NCI-H748 treated with DMSO at 0.1 percent for 48 hours (cell line): ENCODE results near the gene ENKD1.

ENCODE experiments used
- DNase-seq: peaks from one replicate; lab custom pipeline; 2025; lab: John Stamatoyannopoulos, UW

Gene ENKD1

DNA sequence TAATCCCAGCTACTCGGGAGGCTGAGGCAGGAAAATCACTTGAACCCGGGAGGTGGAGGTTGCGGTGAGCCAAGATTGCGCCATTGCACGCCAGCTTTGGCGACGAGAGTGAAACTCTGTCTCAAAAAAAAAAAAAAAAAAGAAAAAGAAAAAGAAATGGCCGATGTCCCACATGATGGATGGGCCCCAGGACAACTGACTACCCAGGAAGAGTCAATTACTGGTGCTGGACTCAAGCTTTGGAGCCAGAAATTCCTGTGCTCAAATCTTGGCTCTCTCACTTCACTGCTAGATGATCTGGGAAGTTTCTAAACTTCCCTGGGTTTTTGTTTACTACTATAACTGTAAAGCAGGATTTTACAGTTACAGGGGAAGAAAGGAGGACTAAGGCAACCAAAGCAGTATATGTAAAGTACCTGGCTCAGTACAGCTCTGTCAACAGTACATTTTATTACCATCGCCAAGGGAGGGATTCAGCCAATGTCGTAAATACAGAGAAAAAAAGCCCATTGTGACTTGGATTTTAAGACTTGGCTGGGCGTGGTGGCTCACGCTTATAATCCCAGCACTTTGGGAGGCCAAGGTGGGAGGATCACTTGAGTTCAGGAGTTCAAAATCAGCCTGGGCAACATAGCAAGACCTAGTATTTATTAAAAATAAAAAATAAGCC lies 11.9 kb upstream of the ENKD1 start:
- no peak for DNase-seq

DNA sequence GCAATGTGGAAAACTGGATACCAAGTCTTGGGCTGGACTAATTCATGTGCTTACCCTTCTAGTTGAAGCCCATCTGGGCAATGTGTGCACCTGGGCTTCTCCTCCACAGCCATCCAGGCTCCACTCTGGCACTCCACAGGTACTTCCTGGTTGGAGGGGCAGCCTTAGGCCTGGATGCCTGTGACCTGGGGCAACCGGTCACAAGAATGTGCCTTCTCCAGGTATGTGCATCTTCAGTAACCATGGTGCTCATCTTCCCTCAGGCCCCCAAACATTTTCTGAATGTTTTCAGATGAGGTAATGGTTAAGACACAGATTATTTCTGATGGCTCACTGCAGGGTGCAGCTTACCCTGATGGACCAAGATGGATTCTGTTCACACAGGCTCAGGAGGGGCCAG lies 11.2 kb upstream of the ENKD1 start:
- DNase-seq, result no peak

DNA sequence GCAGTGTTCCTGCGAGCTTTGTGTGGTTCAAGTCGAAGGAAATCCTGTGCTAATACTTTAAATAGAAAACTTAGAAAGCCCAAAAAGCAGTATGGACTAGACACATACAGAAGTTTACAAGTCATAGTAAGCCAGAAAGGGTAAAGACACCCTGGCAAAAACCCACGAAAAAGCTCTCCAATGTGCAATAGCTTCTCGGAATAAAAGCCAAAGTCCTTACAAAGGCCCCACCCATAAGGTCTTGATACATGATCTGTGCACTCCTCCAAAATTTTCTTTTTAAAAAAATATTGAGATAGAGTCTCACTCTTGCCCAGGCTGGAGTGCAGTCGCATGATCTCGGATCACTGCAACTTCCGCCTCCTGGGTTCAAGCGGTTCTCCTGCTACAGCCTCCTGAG lies 10.4 kb upstream of the ENKD1 start:
- no peak for DNase-seq

DNA sequence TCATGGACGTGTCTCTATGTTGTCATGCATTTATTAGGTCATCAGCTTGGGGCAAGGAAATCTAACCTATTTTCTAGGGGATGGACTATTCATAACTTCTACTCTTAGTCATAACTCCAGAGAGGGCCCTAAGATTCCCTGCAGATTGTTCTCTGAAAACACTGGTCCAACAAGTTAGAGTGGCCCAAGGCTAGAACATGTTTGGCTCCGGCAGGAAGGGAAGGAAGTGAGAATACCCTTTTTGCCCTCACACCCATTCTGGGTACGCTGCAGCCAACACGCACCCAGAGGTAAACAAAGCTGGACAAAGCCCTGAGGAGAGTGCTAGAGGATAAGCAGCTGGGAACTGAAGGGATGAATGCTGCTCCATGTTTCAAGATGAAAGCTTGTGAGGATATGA lies 10.0 kb upstream of the ENKD1 start:
- no peak for DNase-seq

DNA sequence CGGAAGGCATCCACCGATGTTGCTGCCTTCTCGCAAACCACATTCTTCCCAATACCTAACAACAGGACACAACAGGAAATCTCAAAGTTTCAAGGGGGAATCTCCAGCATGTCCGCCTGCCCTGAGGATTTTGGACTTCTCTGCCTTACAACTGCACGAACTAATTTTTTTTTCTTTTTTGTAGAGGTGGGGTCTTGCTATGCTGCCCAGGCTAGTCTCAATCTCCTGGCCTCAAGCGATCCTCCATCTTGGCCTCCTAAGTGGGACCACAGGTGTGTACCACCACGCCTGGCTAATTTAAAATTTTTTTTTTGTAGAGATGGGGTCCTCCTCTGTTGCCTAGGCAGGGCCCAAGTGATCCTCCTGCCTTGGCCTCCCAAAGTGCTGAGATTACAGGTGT lies 9.4 kb upstream of the ENKD1 start:
- no peak for DNase-seq

DNA sequence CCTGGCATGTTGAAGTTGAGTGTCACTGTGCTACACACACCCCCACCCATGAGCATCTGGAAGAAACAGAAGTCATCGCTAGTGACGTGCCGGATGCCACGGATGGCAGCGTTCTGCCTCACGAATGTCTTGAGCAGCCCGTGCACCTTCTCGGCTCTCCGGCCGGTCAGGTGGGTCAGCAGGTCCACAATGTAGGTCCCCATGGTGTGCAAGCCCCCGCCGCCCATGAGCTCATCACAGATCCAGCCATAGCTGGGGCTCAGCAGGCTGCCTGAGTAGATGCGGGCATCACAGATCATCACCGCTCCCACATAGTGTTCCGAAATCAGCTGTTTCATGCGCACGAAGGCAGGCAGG lies 9.0 kb upstream of the ENKD1 start:
- DNase-seq, result no peak

DNA sequence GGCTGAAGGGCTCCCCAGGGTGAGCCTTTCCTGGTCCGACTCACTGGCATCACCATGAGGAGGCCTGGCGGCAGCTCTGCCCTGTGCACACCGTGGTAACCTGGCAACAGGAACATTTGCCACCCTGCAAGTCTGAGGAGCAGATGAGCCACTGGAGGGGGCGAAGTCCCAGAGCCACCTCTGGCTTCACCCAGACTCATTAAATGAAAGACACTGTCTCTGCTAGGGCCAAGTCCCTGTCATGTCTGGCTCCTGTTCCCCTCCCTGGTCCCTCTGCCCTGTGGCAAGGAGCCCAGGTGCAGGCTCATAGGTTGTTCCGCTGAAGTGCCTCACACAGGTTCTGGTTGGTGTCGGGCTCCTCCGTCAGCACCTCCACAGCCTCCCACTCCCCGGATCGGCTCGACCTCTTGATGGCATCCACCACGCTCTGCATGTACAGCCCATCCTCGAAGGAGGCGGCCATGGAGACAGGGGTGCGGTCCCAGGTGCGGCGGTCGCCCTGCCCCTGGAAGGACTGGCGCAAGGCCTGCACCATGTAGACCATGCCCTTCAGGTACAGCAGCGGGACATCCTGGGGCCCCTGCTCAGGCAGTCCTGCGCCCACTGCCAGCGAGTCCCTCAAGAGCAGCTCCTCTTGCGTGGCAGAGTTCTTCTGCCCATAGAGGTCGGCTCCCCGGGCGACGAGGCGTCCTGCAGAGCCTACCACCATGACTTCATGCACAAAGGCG lies 8.5 kb upstream of the ENKD1 start:
- no peak for DNase-seq

DNA sequence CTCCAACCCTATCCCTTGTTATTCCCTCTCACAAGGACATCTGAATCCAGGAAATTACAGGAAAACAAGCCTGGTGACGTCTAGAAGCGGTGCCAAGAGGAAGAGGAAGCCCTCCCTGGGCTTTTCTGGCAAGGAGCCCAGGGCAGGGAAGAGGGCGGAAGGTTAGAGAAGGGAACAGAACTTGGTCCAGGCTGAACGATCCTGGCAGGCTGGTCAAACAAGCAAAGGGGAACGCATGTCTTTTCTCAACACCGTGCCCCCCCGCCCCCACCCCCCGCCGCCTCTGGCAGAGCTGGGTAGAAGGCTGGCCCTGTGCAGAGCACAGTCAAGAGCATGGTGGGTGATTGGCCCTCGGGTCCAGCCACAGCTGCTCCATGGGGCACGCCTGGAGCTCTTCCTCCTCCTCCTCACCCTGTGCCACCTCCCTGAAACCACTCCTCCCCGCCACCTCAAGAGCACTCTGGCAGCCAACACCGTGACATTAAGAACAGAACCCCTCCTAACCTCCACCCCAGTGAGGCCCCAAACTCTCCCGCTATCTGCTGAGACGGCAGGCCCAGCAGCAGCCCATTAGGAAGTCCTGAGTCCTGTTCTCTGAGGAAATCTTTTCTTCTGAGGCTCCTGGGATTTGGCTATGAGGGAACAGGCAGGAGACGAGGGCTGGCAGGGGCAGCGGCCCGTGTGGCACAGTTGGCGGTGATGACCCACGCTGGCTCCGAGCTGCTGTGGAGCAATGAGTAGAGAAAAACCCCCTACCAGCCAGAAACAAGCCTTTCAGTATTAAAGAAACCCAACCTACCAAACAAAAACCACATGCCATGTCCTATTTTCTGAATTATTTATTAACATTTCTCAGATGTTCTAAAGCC lies 7.4 kb upstream of the ENKD1 start:
- DNase-seq, result no peak

DNA sequence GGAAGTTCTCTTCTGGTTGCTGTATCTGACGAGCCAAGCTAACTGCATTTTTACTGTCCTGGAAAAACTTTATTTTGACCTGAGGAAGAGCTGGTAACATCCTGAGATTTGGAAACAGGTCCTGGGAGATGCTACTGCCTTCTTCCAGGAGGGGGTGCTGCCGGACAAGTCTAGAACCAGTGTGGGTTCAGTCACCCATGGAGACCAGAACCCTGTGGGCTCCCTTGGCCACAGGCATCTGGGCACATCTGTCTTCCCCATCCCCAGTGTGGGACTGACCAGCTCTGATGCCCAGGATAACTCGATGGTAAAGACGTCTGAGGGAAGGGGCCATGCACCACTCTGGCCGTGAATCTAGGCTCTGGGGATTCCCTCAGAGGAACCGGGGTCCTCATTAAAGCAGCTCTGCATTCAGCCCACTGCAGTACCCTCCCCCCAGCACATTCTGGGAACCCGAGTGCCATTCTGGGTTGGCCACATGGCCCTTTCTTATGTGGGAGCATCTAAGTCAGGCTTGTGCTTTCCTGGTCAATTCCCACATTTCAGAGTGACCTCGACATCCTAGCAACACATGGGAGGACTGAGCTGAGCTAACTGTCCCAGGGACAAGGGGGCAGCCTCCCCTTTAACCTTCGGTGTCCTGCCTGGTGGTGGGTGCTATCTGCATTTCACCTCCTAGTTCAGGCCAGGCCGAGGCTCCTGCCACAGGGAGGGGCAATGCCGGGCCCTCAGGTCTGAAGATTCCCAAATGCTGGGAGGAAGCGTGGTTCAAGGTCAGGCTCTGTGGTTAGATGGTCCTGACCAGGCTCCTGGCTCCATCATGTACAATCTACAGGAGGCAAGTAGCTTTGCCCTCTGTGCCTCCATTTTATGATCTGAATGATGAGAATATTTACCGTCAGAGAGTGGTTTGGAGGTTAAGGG lies 6.5 kb upstream of the ENKD1 start:
- DNase-seq, result no peak

DNA sequence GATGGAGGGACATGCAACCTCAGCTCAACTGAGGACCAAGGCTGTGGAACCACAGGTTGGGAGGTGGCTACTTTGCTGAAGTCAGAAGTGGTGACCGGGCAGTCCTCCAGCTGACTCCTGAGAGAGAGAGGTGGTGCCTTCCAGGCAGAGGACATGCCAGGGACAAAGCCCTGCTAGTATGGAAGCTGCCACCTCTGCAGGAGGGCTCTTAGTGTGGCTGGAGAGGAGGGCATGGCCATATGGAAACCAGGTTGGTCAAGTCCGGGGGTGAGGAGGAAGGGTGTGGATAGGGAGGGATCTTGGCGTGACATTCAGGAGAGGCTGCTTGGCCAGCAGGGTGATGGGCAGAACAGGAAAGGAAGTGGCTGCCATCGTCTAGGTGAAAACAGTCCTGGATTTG lies 5.8 kb upstream of the ENKD1 start:
- DNase-seq, result no peak

DNA sequence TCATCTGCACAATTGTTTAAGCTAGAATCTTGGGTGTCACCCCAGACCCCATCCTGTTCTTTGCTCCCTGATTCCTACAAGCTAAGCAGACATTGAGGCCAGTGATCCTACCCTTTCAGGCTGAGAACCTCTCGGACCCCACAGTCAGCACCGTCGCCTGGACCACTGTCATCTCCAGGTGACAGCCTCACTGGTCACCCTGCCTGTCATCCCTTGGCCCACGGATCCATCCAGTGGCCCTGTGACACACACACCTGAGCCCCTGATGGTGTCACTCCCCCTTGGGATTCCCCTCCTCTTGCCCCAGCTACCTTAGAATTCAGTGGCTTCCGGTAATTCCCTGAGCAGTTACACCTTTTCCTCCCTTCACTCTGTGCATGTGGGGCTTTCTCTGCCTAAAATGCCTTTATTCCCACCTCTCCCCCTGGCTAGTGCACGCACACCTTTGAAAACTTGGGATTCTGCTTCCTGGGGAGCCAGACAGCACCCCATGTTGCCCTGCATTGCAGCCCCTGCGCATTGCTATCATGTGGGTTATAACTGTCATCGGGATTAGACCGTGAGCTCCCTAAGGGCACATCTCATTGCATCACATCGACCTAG lies 3.0 kb upstream of the ENKD1 start:
- no peak for DNase-seq

DNA sequence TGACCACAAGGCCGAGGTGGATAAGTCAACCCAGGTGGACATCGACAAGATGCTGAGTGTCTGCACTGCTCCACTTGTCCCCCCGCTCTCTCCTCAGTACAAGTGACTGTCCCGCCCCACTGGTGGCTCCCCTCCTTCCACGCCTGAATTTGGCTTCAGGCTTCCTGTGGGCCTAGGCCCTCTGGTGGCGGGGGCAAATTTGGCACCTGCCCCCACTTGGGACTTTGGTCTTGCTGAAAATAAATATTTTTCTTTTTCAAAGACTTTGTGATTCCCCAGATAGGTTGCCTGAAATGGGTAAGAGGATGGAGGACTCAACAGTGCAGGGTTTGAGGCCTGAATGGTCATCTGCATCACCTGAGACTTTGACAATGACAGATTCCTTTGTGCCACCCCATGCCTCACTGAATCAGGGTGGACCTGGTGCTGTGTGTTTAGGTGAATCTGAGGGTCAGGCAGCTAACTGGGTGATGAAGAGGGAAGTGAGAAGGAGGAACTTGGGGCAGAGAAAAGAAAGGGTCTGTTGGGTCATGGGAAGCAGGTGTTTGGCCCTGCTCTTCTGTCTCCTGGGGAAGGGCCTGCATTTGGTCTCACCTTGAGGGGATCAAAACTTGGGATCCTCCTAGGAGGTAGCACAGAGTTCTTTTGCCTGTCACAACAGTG lies 2.1 kb upstream of the ENKD1 start:
- no peak for DNase-seq

DNA sequence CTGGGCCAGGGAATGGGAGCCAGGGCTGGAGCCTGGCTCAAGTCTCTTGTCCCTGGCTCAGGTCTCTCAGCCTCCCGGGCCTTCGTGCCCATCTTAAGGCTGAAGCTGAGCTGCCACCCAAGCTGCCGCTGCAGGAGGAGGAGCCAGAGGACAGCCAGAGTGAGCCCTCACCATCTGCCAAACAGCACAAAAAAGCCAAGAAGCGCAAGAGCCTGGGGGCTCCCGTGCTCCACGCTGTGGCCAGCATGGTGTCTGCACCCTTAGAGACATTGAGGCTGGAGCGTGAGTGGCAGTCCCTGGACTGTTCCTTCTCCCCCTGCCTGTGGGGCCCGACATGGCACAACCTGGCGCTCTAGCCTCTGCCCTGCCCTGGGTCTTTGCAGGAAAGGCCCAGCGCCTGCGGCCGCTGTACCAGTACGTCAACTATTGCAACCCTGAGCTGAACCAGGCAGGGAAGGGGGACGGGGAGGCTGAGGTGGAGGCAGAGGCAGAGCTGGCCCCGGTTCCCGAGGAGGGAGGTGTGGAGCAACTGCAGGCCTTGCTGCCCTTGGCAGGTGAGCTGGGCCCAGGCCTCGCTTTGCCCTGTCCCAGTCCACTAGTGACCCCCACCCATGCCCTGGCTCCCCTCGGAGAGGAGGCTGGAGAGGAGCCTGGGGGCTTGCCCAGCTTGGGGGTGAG lies 1.4 kb upstream of the ENKD1 start:
- DNase-seq, result peak; percentile 28

DNA sequence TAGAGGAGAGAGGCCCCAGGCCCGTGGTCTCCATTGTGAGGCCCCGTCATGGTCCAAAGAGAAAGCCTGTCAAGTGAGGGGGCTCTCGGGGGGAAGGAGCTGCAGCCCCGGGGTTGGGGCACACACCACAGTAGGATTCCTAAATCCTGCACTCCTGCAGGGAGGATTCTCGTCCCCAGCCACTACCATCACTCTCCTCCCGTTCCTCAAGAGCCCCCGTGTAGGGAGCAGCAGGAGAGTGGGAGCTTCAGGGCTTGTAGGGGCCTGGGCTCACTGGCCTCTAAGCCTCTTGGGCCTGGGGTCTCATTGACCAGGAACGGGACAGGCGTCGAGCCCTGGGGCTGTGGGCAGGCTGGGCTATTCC lies 885 bp upstream of the ENKD1 start:
- DNase-seq, result no peak

DNA sequence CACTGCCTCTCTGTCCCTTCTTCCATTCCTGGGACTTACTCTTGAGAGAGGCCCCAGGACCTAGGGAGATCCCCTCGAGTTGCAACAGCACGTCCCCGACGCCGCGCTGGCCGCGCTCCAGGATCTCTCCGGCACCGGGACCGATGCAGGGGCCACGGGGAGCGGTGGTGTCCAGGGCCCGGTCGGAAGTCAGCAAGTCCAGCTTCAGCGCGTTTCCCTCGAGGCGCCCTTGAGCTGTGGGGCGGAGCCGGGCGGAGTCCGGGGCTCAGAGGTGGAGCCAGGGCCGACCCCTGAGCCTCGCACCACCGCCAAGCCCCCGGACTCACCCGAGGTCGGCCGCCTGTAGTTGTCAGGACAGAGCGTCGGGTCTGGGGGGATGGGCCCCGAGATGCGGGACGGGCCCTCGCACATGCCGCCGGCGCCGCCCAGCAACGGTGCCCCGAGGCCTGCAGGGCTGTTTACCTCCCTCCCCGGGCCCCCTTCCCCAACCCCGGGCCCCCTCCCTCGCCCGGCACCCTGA lies 458 bp downstream of the ENKD1 start:
- no peak for DNase-seq

DNA sequence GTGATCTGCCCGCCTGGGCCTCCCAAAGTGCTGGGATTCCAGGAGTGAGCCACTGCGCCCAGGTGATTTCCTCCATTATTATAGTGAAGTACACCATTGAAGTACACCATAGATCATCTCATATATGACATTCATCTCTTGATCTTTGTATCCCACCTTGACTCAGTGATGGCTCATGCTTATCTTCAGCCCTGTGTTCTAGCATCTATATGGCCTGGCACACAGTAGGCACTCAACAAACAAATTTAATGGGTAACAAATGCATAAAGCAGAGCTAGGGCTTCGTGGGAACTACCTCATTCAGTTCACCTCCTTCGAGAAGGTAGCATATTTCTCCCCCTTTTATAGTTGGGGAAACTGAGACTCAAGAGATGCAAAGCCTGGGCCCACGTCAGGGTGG lies 952 bp downstream of the ENKD1 start:
- no peak for DNase-seq

DNA sequence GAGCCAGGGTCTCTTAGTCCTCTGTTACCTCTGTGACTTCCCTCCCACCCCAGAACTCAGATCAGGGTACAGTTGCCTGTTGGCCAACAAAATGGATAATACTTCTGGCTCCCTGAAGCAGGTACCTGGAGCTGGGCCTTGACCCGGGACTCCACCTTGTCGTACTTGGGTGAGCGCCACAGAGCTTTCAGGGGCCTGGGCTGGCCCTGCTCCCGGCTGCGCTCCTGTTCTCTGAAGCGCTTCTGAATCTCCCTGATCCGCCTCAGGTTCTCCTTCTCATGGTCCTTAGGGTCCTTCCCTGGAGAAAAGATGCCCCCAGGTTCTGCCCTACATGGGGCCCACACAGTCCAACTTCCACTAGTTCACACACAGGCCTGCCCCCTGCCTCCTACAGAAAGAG lies 1.7 kb downstream of the ENKD1 start:
- DNase-seq, result no peak

DNA sequence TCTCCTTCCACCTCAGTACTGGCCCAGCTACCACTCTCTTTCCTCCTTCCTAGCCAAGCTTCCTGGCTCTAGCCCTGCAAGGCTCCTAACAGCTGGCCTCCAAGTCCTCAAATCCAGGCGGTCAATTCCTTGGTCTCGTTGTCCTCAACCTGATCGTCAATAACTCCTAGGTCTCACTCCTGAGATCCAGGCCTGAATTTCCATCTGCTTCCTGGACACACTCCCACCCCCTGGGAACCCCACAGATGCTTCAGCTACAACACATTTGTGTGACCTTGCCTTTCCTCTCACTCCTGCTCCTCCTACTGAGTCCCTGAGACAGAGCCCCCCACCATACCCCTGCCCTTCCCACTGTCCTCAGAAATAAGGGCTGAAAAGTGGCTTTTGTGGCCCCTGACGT lies 2.3 kb downstream of the ENKD1 start:
- no peak for DNase-seq

DNA sequence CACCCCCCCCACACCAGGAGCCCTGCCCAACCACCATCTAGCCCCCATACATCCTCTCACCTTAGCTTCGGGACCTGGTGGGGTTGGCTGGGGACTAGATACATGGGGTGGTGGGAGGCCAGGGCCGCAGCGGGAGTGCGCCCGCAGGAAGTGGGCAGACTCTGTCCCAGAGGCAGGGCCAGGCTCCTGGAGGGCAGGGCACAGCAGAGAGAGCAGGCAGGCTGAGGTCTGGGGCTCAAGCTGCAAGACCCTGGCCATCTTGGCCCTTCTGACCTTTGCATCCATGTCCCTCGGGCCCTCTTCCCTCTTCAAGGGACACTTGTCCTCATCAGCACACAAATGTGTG lies 2.7 kb downstream of the ENKD1 start:
- DNase-seq, result no peak

DNA sequence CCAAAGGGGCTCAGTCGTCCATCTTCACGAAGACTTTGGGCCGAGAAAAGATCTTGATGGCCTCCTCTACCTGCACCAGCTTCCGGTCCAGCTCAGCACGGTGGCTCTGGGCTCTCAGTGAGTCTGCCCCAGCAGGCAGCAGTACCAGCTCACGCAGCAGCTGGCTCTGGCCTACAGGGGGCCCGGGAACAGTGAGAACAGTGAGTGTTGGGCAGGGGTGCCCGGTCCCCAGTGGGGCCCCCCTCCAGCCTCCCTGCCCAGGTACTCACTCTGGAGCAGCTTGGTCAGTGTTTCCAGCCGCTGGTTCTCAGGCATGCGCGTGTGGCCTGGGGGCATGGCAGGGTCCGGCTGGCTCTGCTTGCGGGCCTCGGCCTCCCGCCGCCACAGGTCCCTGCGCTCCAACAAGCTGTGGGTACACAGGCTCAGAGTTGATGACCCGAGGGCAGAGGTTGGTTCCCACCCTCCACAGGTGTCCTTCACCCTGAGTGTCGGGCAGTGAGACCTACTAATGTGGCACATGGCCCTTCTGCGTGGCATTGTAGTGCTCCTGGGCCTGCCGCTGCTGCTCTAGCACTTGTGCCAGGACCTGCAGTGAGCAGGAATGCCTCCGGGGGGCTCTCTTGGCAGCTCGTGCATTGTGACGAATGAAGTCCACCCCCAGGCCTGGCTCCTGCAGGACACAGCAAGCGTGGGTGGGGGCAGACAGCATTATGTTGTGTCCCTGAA lies 3.2 kb downstream of the ENKD1 start:
- DNase-seq, result no peak
